GM12892 (cell line): ENCODE results near the gene MAP3K5.

Source experiments
- DNase-seq: peaks from one replicate; pipeline ENCODE4 v3.0.0; 2011; ENCODE audit not compliant: insufficient read length
- FAIRE-seq: peaks from 2 replicates; lab custom pipeline; 2011; peaks lifted over from hg19 to GRCh38; lab: Jason Lieb, UNC
- POLR2A ChIP-seq: IDR thresholded peaks from 2 replicates; pipeline ENCODE4 v1.6.1; 2011; ENCODE audit warnings: low read depth, low read length, control low read depth
- POLR2AphosphoS5 ChIP-seq: IDR thresholded peaks from 2 replicates; pipeline ENCODE4 v1.6.1; 2011; ENCODE audit warnings: low read depth, low read length, control low read depth
- TAF1 ChIP-seq: IDR thresholded peaks from 2 replicates; pipeline ENCODE4 v1.6.1; 2011; ENCODE audit warnings: low read depth, mild to moderate bottlenecking, control low read depth, low read length, borderline replicate concordance

Gene MAP3K5

GRCh38 chr6:136582711-136583471 lies 209.4 kb downstream of the MAP3K5 start:
- FAIRE-seq (no peak), DNase-seq (no peak)
- TF ChIP-seq TAF1: no peak
- no peak for TF ChIP-seq POLR2AphosphoS5
- TF ChIP-seq POLR2A: no peak

- TF ChIP-seq TAF1: no peak
- no peak for TF ChIP-seq POLR2A
- TF ChIP-seq POLR2AphosphoS5: no peak
- DNase-seq (no peak), FAIRE-seq (no peak)
Observed at GRCh38 chr6:136579800-136580199, 212.5 kb downstream of the MAP3K5 start.

DNA sequence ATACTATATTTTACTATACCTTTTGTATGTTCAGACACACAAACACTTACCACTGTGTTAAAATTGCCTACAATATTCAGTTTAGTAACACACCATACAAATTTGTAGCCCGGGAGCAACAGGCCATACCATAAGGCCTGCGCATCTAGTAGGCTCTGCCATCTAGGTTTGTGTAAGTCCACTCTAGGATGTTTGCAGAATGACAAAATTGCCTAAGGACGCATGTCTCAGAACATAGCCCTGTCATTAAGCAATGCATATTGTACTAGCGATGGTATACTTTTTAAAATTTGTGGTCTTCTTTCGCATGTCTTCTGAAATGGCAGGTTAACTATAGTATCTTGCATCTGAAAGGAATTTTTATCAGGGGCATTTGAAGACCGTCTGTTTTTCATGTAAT lies 215.5 kb downstream of the MAP3K5 start:
- FAIRE-seq (no peak), DNase-seq (no peak)
- TF ChIP-seq POLR2A: no peak
- no peak for TF ChIP-seq POLR2AphosphoS5
- no peak for TF ChIP-seq TAF1

GRCh38 chr6:136571496-136571895 lies 220.8 kb downstream of the MAP3K5 start:
- DNase-seq (no peak), FAIRE-seq (no peak)
- TF ChIP-seq TAF1: no peak
- no peak for TF ChIP-seq POLR2A
- TF ChIP-seq POLR2AphosphoS5: no peak

GRCh38 chr6:136571065-136571464 lies 221.2 kb downstream of the MAP3K5 start:
- DNase-seq: no peak
- TF ChIP-seq POLR2AphosphoS5: no peak
- TF ChIP-seq TAF1: no peak
- TF ChIP-seq POLR2A: no peak
- no peak for FAIRE-seq

DNA sequence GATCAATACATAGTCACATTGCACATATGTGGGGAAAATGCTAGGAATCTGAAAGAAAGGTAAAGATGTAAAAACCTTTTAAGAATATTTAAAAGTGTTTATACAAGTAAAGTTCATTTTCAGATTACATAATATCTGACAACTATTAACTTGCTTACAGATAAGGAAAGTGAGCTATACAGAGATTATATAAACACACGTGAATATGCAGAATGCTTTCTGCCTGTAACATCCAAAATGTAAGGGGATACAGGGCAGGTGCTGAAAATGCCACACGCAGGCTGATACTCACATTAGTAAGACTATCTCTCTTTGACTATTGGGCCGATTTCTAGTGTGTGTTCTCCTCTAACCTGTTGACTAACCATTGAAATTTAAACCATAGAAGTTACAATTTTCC lies 224.1 kb downstream of the MAP3K5 start:
- no peak for DNase-seq
- TF ChIP-seq POLR2AphosphoS5 (no peak), TAF1 (no peak), POLR2A (no peak)
- peak; percentile 17 for FAIRE-seq

DNA sequence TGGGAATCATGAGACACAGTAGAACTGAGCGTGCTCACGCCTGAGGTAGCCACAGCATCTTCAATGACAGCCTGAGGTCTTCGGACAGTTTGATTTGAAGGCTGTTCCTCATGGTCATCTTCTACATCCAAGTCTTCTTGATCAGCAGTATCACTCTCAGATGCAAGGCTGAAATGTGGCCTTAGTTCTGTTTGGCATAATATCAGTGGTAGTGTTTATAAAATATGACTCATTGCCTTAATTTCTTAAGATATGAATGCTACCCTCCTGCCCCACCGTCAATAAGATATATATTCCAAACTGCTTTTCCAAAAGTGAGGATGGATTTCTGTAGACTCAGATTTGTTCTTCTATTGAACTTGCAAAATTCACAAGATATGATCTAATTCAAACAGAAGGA lies 224.6 kb downstream of the MAP3K5 start:
- TF ChIP-seq TAF1: no peak
- no peak for TF ChIP-seq POLR2A
- no peak for TF ChIP-seq POLR2AphosphoS5
- no peak for FAIRE-seq
- DNase-seq: no peak

DNA sequence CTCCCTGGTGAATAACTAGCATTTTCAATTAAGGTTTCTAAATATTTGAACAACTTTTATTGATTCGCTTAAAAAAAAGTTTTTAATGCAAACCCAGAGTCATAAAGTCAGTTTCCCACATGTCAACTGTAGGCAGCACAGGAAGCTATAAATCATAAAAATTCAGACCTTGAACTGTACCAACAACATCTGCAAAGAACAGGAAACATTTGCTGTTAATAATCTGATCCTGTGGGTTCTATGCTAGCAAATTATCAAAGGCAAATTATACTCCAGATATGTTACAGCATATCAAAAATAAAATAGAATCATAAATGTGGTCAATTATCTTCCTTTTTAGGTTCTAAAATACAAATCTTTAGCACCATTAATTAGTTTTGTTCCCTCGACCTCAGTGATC lies 225.4 kb downstream of the MAP3K5 start:
- DNase-seq (no peak), FAIRE-seq (no peak)
- TF ChIP-seq POLR2AphosphoS5 (no peak), POLR2A (no peak), TAF1 (no peak)

DNA sequence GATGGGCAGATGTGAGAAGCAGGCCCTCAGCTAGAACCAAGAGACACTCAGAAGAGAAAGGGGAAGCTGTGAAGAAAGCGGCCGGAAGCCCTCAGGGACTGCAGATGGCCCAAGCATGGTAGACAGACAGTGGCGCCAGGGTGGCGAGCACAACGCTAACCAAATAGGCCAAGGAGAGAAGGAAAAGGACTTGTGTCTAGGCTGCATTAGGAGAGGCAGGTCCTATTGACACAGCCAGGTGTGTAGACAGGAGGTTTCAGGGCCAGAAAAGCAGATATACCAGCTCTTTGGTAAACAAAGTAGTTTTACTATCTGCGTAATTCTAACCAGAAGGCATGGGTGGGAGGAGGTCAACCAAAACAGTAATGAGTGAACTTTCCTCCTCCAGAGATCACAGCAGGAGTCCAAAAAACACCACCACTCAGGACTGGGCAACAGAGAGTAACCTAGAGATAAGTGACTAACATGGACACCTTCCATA lies 226.2 kb downstream of the MAP3K5 start:
- FAIRE-seq: no peak
- no peak for DNase-seq
- TF ChIP-seq POLR2AphosphoS5 (no peak), POLR2A (no peak), TAF1 (no peak)

- FAIRE-seq: no peak
- TF ChIP-seq POLR2AphosphoS5 (no peak), TAF1 (no peak), POLR2A (no peak)
- no peak for DNase-seq
Observed at GRCh38 chr6:136564180-136564579, 228.1 kb downstream of the MAP3K5 start.

GRCh38 chr6:136563386-136564152 lies 228.7 kb downstream of the MAP3K5 start:
- TF ChIP-seq POLR2AphosphoS5 (no peak), TAF1 (no peak), POLR2A (no peak)
- no peak for FAIRE-seq
- DNase-seq: no peak

DNA sequence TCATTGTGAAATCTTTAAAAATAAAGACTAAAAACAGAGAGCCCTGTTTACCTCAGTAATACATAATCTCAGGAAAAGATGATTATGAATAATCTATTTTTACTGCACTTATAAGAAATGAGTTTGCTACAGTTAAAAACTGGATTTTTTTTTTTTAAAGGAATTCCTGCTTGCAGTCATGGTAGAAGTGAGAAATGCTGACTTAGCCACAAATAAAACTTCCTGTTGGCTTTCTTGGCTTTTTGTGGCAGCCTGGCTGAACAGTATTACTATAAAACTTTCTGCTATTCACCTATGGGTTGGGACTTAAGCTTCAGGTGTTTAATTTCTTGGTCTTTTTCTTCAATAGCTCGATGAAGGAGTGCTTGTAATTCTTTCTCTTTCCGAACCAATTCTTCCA lies 230.1 kb downstream of the MAP3K5 start:
- TF ChIP-seq POLR2AphosphoS5 (no peak), POLR2A (no peak), TAF1 (no peak)
- DNase-seq (no peak), FAIRE-seq (no peak)
